Stimulated activated CD8-positive, alpha-beta memory T cell treated with anti-CD3 and anti-CD28 coated beads, Interleukin-15, amount 100 ng/mL, for 48 hours (primary cell): ENCODE results near the gene TRPV6.

Experiments used
- DNase-seq, 2 donors: peaks; one replicate each; pipeline ENCODE4 v3.0.0-alpha.2; 2020; ENCODE audit warnings: low read depth in 2 of 2

The TRPV6 gene

GRCh38 chr7:142853739-142854371 is 31.7 kb downstream of the TRPV6 start:
- peak; percentile 42 to 44 for DNase-seq

DNA sequence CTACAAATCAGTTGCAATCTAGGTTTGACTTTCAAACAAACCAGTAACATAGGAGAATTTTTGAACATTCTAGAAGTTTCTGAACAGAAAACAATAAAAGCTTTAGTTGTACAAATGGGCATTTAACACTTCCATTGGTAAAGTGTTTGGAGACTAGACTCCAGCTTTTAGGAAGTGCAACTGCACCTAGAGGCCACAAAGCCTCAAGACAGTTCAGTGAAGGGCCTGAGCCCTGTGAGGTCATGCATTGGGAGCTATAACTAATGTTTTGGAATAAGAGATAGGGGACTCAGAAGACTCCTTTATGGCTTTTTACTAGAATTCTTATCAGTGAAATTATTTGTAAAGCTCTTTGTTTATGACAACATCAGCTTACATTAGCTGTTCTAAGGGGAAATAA is 33.6 kb downstream of the TRPV6 start:
- no peak for DNase-seq

DNA sequence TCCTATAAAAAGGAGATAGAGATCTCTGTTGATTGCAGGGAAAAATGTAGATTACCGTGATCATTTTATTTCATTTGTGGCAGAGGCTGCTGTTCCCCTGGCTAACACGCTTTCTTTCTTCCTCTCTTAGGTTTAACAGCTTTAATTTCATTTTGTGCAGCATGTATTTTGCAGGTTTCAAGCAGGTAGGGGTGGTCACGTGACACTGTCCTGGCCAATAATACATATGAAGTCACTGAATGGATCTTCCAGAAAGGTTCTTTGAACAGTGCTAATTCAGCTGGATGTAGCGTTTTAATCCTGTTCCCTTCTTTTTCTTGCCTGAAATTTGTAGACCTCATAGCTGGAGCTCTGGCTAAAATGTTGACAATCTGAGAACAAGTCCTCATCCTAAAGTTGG is 34.3 kb downstream of the TRPV6 start:
- DNase-seq: no peak

GRCh38 chr7:142847353-142847752 is 38.2 kb downstream of the TRPV6 start:
- no peak for DNase-seq

- DNase-seq: no peak
These were observed 43.2 kb downstream of the TRPV6 start for GRCh38 chr7:142842251-142842766.

DNA sequence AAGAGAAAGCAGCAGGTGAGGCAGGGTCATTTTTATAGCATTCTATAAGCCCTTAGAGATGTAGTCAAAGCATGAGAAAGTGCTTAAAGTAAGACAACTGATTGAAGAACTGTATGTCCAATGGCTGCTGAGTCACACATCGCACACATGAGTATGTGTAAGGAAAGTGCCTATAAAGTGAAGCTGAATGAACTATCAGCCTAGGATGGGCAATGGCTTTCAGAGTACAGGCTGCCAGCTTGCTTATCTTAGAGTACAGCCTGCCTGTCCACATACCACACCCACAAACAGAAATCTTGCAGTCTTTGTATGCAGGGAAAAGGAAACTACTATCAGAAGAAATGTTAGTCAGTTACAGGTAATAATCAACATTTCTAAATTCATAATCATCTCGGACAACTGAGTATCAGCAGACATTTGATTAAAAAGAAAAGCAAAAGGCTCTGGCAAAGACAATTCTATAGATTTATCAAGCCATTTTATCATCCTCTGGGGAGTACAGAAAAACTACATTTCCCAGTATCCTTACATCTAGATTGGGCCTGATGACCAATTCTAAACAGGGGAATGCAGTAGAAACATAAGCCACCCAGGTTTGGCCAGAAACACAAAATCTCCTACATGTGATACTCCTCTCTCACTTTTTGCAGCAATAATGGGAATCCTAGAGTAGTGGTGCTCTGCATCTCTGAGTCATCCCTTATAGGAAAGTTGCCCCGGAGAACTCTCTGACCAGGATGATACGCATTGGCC is 46.9 kb downstream of the TRPV6 start:
- no peak for DNase-seq

GRCh38 chr7:142836426-142836825 is 49.1 kb downstream of the TRPV6 start:
- DNase-seq: no peak

GRCh38 chr7:142835487-142835886 is 50.1 kb downstream of the TRPV6 start:
- no peak for DNase-seq

GRCh38 chr7:142833174-142834048 is 52.1 kb downstream of the TRPV6 start:
- DNase-seq: no peak

GRCh38 chr7:142832417-142832816 is 53.1 kb downstream of the TRPV6 start:
- DNase-seq: no peak

- DNase-seq: no peak
These were observed 57.5 kb downstream of the TRPV6 start for GRCh38 chr7:142827951-142828500.

DNA sequence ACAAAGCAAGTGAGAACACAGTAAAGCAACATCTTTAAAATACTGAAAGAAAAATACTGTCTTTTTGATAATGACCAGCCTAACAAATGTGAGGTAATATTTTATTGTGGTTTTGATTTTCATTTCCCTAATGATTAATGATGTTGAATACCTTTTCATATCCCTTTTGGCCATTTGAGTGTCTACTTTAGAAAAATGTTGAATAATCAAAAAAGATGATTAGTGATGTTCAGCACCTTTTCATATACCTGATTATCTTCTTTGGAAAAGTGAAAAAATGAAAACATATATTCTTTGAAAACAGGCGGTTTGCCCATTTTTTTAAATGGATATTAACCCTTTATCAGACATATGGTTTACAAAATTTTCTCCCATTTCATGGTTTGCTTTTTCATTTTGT is 62.8 kb downstream of the TRPV6 start:
- DNase-seq: no peak
